ENCODE data around the gene WDR20. TPM values are rescaled to one million over a fixed set of nuclear protein-coding genes. Genes with fewer than 3 reads are reported as not detected.

Gene WDR20
- total RNA-seq, 1 experiment from 2014 or later: 21.6 TPM

DNA sequence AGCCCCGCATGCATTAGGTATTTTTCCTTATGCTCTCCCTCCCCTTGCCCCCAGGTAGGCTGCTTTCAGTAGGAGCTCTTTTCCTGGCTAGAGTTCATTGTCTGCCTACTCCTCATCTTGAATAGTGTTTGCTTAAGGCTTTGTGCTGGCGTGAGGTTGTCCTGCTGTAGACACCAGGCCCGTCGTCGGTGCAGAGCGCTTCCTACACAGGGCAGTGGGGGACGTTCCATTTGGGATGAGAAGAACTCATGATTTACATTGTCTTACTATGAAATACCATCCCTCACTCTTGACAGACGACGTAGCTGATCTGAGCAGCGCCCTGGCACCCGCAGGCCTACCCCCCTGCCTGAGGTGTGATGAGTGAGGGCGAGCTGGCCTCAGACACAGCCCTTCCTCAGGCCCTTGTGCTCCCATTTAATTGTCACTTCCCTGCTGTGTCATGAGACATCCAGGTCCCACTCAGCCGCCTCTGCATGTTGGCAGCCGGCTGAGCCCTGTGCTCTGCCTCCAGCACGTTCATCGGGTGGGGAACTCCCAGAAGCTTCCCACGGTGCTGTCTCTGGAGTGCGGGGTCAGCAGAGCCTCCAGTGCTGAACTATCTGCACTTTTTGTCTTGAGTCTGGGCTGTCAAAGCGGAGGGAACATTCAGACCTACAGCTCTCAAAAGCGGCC lies 76.0 kb downstream of the WDR20 start:
- DNase-seq (ENCODE audit: low read depth): no peak

DNA sequence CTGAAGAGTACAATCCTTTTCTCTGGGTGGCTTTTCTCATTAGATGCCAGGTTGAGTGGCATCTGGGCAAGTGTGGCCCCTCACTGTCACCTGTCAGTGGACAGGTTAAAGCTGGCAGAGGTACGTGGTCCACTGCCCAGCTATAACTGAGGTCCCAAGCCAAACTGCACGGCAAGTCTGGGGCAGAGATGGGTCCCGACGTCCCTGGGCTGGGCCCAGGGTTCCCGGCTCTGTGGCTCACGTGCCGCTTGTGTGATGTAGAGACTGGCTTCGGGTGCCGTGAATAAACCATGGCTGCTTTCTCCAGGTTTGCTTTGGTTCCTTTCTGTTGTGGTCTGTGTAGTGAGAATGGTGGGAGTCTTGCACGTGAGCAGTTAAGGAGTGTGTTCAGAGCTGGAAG lies 77.7 kb downstream of the WDR20 start:
- no peak for DNase-seq (ENCODE audit: low read depth)

DNA sequence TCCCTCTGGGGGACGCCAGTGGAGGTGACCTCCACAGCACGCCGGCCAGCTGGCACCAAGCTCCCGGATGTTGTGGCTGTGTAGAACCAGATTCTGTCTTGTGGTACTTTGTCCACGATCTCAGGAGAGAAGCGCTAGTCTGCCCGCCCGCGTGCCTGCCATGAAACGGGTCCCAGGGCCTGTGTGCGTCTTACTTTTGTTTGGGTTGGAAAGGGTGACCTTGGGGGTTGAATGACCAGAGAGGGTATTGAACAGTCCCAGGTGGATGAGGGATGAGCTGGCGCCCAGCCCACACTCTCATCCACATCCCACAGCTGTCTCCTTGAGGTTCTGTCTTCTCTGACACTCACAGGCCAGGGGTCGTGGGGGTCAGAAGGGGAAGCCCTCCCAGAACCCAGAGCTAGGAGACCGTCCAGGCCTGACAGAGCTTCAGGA lies 78.3 kb downstream of the WDR20 start:
- DNase-seq (ENCODE audit: low read depth): no peak

DNA sequence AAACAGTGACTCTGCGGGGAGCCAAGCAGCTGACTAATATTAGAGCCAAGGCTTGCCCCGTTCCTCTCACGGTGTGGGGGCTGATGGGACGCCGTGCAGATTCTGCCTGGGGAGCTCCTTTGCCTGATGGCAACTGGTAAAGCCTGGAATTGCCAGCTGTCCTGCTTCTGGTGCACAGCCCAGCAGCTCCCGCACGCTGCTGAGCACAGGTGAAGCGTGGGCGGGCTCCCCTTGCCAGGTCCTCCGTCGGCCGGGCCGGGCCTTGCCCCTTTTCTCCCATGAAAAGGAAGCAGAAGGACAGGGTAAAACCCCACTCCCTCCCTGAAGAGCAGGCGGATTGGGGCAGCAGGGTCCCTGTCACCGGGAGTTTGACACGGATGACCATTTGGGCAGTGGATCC lies 79.0 kb downstream of the WDR20 start:
- DNase-seq (ENCODE audit: low read depth): no peak

DNA sequence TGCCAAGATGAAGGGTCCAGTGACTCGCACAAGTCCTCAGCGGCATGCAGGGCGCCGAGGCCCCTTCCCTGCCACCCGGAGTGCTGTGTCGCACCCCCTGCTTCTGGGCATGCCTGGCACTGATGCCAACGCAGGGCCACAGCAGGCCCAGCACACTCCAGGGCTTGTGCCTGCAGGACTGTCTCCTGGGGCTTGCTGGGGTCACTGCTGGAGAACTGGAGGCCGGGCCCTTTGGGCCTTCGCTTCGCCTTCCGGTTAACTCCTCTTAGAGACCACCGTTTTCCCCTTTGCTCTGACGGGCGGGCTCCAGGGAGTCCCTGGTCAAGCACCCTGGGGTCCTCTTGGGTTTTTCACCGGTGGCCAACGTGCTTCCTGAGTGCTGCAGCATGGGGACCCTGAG lies 79.6 kb downstream of the WDR20 start:
- no peak for DNase-seq (ENCODE audit: low read depth)

DNA sequence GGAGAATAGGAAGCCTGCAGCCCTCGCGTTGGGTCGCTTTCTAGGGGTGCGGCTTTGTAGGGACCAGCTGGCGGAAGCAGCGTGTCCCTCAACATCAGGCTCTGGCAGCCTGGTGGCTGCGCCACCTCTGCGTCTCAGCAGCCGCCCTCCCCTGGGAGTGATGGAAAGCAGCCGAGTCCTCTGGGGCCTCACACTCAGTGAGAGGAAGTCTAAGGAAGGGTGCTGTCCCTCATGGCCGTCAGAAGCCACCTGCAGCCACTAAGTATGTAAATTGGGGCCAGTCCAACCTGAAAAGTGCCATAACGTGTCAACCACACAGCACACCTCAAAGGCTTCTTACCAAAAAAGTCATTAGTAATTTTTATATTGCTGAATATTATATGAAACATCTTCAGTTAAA lies 80.3 kb downstream of the WDR20 start:
- no peak for DNase-seq (ENCODE audit: low read depth)

DNA sequence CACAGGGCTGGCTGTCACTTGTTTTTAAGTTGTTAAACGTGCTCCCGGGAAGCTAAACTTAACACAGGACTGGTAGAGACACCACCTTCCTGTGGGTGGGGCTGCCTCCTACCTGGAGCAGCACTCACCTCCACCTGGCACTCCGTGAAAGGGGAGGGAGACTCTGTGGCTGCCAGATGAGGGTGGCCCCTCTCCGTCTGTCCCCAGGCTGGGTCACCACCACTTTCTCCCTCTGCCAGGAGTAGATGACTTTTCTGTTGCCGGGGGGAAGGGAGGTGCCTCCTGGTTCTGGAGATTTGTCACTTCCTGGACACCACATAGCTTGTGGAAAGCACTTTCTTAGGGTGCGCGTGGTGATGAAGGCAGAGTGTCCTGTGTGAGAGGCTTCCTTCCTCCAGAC lies 81.3 kb downstream of the WDR20 start:
- peak; percentile 74 for DNase-seq (ENCODE audit: low read depth)

DNA sequence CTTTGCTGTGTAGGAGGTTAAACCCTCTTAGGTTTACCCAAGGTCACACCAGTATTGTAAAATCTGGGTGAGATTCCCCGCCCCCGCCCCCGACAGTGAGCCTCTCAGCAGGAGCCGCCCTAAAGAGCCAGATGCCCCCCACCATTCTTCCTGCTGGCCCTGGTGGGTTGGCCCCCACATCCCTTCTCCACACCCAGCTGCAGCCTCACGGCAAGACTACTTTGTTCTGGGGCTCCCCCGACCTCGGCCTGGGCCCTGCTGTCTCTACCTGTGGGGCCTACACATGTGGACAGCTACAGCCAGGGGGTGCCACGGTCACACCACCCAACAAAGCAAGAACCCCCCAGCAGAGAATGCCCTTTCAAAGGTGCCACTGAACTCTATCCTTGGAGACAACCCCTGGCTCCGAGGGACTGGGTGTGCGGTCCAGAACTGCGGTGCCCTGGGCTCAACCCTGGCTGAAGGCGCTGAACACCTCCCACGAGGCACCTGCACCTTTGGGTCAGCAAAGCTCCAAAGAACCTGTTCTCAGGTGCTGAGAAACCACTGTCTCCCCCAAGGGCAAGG lies 82.4 kb downstream of the WDR20 start:
- DNase-seq (ENCODE audit: low read depth): no peak

DNA sequence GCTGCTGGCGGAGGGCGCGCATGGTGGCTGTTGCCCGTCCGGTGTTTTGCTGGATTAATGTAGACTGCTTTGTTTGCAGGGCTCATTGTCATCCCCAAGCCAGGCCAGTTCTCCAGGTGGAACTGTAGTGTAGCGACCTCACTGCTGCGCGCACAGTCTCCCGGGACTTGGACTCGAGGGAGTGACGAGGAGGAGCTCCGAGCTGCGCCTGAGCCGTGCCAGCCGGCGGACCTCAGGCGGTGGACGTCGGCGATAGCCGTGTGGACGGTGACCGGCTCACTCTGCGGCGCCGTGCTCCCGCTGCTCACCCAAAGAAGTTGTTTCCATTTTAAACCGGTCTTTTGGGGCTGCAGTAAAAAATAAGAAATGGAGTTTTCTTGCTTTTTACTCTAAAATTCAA lies 83.1 kb downstream of the WDR20 start:
- no peak for DNase-seq (ENCODE audit: low read depth)

DNA sequence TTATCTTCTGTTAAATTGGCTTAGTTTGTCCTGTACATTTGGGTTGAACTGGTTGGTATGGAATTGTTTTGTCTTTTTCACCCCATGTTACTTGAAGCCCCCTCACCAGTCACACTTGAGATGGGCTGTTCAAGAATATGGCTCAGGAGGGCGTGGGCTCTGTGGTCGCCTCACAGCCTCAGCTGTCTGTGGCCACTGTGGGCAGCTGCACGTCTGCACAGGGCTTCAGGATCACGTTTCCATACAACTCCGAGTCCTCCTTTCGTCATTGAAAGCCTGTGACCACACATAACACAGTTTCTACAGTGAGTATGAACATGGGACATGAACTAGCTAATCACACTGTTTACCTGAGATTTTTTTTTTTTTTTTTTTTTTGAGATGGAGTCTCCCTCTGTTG lies 84.0 kb downstream of the WDR20 start:
- DNase-seq (ENCODE audit: low read depth): no peak

DNA sequence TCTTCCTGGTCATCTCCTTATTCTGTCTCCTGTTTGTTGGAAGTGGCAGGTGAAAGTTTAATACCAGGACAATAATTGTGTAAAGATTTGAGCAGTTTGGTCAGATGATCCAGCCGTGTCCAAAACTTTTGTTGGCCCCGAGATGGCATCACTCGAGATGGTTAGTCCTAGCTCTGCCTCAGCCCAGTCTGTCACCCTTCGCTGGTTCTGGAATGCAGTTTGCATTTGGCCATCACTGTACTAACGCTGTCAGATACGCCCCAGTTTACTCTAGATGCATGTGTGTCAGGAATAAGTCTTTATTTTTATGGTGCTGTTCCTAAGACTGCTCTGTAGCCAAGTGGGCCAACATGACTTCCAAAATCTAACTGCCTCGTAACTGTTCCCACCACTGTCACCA lies 85.7 kb downstream of the WDR20 start:
- DNase-seq (ENCODE audit: low read depth): no peak

DNA sequence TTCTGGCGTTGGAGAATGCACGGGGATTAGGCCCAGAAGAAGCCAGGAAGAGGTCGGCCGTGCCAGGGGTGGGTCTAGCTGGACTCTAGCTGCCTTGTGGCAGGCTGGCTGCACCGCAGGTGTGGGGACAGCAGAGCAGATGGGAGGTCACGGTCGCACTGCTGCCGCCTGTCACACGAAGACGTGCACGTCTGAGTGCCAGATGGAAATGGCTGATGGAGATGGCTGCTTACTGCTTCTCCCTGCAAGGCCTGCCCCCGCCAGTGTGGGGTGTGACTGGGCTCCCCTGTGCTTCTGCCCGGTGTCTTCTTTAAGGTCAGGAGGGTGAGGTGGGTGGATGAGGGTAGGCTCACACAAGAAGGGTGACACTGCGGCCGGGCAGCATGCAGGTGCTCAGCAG lies 86.2 kb downstream of the WDR20 start:
- no peak for DNase-seq (ENCODE audit: low read depth)

DNA sequence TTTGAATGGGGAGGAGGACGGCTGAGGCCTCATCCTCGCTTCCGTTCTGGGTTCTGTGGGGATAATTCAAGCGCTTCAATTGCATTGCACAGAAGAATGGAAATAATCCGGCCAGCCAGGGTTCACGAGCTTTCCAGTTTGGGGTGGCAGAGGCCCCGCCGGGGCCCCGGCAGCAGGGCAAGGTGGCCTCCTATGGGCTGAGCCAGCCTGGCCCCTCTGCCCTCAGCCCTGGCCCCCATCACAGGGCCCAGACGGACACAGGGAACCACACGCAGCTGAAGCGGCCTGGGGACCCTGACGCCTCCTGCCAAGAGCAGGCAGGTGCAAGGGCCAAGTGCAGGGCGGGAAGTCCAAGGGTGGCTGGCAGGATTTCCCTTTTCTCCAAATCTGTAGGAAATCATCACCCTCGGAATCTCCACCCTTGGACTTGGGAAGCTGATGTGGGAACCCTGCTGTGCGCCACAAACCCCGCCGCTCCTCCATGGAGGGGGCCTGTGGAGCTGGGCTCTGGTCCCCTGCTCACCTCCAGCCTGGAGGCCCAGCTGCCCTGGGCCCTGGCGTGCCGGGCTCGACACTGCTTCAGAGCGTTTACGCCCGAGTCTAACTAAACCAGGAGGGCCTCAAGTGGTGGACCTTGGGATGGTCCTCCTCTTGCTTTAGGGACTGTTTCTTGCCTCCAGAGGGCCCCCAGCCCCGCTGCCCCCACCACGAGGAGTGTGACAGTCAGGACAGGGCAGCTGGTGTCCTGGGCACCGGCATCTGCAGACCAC lies 86.8 kb downstream of the WDR20 start:
- no peak for DNase-seq (ENCODE audit: low read depth)

DNA sequence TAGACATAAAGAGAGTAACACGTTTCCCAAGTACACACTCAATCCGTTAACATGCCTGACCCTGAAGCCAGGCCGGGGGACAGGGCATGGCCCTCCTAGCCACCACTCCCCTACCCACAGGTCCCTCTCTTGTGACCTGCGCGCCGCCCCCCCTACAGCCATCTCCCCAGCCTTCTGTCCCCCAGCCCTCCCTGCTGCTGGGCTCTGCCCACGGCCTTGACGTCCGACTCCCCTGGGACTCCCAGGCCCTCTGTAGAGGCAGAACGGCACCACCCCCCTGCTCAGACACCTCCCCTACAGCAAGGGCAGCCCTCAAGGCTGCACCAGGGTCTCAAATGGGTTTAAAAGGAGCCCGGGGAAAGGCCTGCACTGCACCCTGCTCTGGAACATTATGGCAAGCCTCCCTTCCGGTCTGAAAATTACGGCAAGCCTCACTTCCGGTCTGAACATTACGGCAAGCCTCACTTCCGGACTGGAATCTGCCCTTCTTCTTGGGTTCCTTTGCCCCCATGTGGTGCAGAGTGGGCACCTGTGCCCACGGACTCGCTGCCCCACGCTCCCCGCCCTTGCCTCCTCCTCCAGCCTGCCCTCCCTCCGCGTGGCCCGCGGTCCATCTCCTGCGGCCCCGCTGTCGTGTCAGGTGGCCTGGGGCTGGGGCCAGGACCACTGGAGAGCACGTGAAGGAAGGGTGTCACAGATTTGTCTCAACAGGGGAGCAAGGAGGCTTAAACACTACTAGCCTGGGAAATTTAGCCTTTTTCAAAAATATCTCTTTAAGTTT lies 87.7 kb downstream of the WDR20 start:
- DNase-seq (ENCODE audit: low read depth): no peak

DNA sequence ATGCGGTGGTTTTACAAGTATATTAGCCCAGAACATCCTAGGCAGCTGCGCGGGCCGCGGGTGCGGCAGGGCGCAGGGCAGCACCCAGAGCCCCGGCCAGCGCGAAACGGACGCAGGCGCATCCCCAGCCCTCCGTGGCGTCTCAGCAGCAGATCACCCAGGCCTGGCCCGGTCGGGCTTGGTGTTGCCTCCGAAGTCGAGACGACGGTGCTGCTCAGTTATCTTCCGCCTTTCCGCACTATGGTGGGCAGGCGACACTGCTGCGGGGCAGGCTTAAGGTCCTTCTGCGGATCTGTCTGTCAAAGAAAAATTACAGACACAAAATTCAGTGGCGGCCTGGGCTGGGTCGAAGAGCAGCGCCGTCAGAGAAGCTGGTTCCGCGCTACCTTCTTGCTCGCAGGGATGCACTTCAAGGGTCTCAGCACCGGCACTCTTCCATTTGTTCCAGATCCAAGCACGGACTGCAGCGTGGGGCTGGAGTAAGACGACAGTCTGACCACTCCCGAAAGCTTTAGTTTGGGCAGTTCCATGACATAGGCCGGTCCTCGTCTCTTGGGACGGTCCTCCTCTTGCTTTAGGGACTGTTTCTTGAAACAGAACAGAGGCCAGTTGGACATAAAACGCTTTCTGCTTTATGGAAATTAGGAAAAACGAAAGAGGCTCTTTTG lies 89.5 kb downstream of the WDR20 start:
- no peak for DNase-seq (ENCODE audit: low read depth)

DNA sequence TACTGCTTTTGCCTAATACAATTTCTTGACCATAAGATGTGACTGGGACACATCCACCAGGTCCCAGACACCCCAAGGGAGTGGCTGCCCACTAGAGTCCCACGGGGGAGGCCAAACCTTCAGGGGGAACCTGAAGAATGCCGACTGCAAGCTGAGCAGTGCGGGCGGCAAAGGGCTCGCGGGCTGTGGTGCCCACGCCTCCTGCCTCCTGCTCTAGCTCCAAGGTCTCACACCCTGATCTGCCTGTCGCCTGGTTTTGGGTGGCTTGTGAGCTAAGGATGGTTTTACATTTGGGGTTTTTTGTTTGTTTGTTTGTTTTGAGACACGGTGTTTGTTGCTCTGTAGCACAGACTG lies 90.0 kb downstream of the WDR20 start:
- no peak for DNase-seq (ENCODE audit: low read depth)

DNA sequence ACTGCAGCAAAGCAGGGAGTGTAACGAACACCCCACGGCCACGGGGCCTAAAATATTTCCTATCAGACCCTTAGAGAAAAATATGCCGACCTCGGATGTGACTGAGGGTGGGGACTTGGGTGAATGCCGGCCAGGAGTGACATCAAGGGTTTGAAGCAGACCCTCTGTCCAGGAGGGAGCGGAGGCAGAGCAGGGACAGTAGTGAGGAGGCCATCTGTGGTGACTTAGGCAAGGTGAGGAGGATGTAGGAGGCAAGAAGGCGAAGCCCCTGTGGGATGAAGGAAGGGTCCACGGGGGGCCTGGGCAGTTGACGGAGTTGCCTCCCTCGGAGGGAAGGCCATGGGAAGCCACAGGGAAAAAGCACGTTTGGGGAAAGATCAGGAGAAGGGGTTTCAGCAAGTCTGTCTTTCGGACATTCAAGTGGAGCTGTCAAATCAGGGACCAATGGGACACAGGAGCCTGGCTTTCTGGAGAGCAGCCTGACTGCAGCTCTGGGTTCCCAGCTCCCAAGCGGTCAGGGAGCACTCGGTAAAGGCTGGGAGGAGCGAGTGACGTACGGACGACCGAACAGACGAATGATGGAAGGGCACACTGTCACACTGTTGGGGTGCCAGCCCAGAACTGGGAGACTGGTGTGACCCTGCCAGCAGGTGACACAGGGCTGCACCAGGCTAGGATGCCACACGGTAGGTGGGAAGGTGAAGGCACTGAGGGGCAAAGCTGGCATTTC lies 90.9 kb downstream of the WDR20 start:
- DNase-seq (ENCODE audit: low read depth): no peak

DNA sequence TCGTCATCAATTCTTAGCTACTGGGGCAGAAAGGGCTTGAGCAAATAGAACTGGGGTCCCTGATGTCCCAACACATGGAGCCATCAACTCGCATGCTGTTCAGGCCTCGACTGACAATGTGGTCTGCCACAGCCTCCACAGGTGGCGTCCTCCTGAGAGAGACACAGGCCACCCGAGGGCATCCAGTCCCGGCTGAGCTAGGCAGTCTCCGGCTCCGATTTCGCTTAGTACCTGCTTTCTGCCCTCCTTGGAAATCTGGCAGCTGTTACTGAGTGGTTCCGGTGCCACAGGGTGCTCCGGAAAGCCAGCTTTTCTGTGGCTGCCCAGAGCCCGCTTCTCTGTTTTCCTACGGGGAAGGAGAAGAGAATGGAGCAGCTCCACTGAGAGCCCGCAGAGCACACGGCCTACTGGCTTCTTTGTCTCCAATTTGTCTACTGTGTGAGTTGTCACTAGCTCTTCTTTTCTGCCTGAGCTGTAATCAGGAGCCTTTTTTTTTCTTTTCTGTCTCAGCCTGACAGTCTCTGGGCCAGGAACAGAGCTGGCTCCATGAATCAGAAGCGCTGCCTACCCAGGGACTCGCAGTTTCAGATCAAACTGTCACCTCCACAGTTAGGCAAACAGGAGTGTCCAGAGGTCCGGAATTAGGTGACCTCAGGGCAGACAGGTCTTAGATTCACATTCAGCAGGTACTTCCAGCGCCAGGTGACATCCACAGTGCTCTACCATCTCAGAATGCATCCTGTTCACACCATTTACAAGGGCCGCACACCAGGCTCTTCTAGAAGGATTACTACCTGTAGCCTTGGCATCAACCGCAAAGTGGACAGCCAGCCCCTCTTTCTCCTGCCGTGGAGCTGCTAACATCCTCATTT lies 92.0 kb downstream of the WDR20 start:
- no peak for DNase-seq (ENCODE audit: low read depth)

DNA sequence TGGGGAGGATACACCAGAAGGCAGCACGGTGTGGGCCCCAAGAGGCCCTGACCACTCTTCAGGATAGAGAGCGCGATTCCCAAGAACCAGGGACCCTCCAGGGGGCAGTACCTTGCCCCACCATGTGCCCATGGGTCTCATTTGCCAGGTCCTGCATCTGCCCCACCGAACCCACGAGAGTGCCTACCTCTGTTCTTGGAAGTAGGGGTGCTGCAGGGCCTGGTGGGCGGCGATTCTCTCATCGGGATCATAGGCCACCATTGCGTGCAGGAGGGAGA lies 92.6 kb downstream of the WDR20 start:
- DNase-seq (ENCODE audit: low read depth): no peak

DNA sequence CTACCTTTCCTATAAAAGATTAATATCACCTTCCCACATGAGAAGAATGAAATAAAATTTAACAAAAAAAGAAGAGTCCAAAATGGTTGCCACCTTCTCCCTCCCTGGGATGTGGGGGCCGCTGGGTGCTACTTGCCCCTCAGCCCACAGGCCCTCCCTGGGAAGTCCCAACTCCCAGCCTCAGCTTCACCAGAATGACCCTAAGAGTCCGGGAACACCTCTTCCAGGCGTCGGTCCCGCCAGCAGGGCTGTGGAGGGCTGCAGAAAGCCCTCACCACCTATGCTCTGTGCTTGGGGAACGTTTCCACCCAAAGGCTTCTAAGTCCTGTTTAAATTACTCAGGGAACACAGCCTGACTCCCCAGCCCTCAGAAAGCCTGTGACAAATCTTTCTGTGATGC lies 93.4 kb downstream of the WDR20 start:
- no peak for DNase-seq (ENCODE audit: low read depth)
